ENCODE measurements around the gene SLC12A7.

The SLC12A7 gene

DNA sequence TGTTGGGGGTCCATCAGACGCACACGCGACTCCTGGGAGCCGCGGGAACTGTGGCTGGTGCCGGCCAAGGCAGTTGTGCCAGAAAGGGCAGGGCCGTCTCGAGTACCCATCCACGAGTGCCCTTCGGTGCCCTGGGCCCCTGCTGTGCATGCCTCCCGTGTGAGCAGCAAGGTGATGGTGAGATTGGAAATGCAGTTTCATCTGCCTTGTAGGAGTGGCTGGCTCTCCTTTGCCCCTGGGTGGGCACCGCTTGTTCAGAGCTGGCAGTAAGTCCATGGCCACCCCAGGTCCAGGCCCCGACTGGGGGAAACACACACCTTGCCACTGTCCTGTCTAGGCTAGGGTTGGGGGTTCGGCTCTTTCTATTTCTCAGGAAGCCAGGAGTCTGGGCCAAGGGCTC, 97.5 kb downstream of the SLC12A7 start:
- no peak for DNase-seq

DNA sequence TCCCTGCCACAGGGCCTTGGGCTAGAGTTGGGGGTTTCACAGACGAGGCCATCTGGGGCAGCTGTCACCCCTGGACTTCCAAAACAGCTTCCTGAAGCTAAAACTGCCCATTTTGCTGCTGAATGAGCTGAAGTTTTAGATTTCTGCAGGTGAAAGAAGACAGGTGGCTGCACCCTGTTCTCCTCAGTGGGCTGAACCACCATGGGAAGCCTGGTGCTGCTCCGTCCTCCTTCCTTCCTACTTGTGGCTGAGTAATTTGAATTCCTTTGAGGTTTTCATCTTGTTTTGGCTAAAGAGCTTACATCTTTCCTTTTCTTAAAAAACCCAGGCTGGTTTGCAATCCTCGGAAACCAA, 97.9 kb downstream of the SLC12A7 start:
- no peak for DNase-seq

DNA sequence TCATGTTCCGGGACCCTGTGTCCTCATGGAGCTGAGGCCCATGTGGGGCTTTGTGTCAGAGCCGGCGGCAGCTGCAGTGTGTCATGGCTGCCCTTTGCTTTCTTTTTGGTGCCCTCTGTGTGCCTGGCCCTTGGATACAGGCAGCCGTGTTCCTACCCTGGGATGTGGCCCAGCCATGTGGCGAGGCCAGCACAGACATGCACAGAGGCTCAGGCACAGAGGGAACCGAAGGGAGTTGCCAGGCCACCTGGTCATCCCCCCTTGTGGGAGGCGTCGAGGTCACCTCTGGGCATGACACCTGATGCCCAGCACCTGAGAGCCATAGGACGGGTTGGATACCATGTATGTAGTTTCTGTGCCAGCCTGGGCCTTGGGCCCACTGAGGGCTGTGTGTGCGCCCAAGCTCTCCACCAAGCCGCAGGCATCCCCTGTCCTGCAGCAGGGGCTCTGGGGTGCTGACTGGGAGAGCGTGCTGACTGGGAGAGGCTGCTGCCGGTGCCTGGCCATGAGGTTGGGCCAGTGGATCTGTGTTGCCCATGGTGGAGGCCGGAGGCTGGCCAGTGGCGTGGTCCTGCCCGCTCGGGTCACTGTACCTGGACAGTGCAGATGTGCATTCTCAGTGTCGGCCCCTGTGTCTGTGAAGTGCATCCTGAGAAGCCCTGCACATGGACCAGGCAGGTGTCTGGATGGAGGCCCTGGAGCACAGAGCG, 98.5 kb downstream of the SLC12A7 start:
- no peak for DNase-seq

DNA sequence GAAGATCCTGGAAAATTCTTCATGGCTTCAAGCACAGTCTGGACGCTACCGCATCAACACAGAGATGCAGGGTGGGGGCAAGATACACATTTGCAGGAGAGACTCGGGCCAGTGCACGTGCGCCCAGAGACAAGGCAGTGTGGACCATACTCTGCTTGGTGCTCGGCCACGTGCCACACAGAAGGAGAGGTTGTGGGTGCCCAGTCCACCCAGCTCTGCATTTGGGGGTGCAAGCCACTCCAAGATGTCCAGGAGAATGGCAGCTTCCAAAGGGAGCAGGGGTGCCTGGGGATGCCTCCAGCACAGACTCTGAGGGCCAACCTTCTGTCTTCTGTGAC, 99.0 kb downstream of the SLC12A7 start:
- no peak for DNase-seq

DNA sequence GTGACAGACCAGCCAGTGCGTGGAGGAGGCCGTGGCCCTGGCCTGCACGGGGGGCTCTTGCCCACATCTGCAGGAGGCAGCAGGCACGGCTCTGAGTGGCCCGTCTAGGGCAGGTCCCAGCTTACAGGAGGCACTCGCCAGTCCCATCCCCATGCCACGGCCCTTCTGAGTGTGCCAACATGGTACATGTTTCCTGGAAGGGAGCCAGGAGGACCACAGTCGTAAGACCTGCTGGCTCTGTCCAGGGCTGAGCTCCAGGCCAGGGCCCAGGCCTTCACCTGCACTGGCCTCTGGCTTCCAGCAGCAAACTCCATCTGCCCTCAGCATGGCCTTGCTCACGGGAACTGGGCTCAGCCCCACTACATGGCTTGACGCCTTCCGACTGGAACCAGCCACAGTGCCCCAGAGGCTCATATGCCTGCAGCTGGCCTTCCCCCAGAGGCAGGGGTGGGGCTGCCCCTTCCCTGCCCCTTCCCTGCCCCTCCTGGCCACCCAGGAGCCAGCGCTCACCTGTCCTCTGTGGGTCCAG, 99.5 kb downstream of the SLC12A7 start:
- no peak for DNase-seq

DNA sequence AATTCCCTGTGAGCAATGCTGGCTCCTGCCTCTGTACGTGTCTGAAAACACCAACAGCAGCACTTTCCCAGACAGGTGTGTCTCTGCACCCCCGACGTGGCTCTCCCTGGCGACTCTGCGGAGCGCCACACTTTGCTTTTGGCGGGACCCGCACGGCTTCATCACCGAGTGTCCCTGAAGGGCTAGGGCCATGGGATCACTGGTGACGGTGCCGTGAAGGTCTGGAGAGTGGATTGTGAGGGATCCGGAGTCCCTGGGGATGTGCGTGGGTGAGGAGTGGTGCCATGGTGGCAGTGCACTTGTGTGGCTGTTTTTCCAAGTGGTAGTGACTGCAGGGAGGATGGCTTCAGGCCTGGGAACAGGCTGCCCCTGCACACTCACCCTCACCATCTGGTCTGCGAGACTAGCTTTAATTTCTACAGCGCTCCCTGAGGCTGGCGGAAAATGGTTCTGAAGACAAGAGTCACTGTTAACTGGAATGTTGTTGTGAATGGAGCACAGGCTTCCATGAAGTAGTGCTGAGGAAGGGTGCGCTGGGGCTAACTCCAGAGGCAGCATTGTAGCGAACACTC, 100.0 kb downstream of the SLC12A7 start:
- no peak for DNase-seq

DNA sequence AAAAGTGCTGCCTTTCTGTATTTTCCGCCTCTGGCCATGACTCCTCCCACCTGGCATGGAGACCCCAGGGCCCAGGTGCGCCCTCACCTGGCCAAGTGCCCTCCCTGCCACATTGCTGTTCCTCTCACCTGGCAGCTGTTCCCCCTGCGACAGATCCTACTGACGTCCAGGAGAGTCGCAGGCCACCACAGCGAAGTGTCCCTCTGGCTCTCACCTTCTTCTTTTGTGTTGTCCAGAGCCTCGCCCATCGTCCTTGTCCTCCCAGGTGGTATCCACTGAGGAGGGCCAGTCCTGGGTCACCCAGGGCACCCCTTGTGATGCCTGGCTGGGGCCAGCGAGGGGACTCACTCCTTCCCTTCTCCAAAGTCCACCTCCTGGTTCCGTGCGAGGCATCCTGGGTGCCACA, 100.6 kb downstream of the SLC12A7 start:
- DNase-seq = peak; percentile 57 to 67

DNA sequence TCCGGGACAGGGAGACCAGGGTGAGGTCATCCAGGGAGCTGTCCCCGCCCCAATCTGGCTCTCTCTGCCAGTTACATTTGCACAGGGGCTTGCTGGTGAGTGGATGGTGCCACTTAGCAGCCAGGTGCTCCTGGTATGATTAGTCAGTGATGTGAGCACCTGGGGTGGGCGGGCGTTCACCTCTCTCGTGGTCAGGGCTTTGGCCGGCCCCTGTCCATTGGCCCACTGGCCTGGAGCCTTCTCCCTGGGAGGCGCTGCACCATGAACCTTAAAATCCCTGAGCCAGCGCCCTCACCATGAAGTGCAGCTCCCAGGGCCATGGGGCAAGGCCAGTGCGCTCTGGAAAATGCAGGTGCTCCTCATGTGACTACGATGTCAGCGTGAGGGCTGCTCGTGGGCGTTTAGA, 101.2 kb downstream of the SLC12A7 start:
- no peak for DNase-seq

DNA sequence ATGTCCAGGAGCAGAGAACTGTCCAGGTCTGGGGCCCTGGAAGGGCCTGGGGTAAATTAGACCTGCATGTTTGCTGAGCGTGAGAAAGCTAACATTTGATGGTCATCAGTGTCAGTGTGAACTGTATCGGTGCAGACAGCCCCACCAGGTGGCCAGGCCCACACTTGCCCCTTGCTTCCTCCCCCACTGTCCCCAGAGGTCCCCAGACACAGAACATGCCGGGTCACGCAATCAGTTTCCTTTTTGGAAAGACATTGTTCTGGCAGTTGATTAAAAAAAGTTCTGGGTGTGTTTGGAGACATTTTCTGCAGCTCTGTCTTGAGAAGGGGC, 101.7 kb downstream of the SLC12A7 start:
- DNase-seq = no peak

DNA sequence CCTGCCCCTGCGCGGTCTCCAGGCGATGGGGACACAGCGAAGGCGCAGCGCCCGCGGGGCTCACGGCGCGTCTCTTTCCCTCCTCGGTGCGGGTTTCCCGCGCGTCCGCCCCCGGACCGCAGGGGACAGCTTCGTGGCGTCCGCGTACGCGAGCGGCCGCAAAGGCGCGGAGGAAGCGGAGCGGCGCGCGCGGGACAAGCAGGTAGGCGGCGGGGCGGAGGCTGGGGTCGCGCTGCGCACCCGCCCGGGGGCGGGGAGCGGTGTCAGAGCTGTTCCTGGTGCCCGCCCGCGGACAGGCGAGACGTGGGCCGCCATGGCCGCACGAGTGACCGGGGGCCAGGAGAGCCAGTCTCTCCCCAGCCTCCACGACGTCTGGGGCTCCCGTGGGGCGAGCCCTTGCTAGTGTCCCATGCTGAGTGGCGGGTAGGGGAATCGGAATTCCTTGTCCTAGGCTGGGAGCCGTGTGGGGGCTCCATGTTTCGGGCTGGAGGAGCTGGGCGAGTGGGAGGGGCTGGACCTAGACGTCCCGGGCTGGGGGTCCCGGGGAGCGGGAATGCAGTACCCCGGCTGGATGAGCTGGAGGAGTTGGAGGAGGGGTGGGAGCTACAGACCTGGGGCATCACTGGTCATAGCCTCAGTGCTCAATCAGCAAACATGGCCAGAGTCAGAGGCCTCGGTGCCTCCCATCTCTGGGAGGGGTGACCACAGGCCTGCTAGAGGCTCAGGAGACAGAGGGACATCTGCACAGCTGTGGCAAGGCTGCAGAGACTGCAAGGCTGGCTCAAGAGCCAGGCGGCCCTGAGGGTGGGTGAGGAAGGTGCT, 102.3 kb downstream of the SLC12A7 start:
- no peak for DNase-seq

DNA sequence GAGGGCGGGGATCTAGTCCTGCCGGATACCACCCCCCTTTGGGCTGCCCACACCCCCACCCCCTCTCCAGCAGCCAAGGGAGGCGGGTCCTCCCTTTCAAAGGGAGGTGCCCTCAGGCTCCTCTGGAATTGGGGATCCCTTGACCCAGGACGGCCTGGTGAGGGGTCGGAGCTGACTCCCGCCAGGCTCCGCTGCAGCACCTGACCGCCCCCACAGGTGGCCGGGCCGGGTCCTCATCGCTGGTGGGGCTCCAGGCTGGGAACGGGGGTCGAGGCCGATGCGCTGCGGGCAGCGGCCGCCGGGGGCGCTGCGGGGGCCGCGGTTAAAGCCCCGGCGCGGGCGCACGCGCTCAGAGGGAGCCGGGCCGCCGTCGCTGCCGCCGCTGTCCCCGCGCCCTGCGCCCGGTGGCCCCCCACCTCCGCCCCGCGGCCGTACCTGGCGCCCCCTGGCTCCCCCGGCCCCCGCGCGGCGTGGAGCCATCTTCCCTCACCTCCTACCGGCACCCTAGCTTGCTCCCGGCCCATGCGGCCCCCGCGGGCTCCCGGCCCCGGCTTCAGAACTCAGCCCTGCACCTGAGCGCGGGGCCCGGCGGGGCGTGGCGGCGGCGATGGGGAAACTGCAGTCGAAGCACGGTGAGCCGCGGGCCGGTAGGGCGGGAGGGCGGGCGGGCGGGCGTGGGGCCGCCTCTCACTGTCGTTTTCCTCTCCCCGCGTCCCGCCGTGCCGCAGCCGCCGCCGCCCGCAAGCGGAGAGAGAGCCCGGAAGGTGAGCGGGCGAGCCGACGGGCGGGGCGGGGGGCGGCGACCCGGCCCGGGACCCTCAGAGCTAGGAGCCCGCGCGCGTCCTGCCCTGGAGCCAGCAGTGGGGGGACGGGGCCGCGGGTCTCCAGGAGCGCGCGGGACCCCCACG, 103.2 kb downstream of the SLC12A7 start, which contains the start of gene NKD2:
Gene NKD2 (plus strand): TSS at position 352 of the 908 bp plus-strand sequence. CDS start 256 bp downstream, at position 608.
- peak; percentile 40 to 49 for DNase-seq

DNA sequence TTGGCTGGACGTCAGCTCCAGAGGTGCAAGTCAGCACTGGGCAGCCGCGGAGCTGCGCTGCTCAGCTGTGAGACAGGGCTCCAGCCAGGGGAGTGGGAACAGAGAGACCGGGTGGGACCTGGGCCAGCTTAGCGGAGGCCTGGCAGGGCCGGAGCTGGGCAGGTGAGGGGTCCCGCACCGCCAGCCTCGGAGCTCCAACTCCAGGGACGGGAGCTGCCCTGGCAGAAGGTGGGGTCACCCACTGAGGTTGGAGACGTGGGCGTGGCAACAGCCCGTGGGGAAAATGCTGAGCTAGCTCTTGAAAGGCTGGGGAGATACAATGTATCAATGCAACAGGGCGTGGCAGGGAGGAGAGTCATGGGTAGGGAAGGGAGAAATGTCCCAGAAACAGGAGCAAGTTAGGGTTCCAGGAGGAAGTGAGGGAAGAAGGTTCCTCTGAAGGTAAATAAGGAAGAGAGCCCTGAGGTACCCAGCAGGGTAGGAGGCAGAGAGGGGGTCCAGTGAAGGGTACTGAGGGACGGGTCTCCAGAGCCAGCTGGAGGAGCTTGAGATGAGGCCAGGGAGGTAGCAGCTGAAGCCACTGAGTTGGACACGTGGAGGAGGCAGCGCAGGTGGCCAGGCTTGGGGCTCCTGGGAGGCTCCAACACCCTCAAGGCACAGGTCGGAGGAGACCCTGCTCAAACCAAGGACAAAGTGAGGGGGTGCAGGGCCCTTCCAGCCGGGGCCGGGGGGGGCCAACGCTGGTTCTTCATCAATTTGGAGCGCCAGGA, 104.0 kb downstream of the SLC12A7 start:
- no peak for DNase-seq

DNA sequence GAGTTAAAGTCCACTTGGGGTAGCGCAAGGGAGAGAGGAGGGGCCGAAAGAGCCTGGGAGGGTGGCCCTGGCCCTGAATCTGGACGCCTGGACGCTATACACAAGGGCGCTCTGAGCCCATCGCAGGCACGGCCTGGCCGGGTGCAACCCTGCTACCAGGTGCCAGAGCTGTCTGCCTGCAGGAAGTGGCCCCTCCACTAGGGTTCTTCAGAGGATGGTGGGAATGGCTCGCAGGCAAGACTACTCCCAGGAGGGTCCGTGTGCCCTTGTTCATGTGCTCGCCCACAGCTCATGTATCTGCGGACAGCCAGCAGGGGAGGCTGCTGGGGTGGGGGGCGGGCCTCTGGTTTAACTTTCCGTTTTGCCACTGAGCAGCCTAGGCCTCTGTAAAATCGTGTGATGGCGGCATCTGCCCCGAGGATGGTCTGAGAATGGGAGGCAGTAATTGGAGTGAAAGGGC, 104.6 kb downstream of the SLC12A7 start:
- DNase-seq = no peak

DNA sequence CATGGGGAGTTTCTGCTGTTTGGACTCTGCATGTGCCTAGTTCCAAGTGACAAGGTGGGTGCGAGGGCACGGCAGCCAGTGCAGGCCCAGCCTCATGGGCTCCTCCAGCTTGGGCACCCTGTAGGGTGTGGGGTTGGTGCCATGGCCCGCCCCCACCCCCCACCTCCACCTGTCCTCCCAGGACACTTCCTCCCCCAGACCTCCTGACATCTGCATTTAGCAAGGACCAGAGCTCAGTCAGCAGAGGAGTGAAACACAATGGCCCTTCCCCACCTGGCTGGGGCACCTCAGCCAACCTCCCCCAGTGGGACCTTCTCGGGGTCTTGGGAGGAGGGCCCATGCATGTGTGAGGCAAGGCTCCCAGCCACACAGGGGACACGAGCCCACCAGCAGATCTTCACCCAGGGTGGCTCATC, 105.2 kb downstream of the SLC12A7 start:
- no peak for DNase-seq

DNA sequence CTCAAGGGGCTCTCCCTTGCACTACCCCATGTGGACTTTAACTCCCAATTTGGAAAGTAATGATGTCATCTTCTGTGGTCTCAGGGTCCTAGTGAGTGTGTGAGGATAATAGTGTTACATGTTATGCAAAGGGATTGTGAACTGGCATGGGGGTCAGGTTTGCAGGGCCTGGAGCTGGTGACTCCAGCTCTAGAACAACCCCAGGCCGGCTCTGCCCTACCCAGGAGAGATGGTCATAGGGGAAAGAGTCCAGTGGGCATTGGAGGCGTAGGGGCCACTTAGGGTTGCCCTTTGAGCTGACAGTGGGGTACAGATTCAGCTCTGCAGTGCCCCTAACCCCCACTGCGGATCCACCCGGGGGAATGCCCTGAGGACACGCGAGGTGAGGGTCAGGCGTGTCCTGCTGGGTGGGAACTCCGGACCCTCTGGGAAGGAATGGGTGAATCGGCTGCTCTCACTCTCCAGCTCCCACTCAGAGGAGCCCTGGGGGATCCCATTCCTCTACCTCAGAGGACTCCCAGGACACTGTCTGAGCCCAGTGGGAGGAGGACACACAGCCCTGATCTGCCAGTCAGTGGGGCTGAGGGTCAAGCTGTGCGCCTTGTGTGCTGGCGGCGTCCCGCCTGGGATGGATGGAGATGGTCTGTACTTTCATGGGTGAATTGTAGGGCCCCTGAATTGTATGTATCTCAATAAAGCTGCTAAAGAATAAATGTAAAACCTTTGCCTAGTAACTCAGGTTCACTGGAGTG, 105.8 kb downstream of the SLC12A7 start:
- no peak for DNase-seq

DNA sequence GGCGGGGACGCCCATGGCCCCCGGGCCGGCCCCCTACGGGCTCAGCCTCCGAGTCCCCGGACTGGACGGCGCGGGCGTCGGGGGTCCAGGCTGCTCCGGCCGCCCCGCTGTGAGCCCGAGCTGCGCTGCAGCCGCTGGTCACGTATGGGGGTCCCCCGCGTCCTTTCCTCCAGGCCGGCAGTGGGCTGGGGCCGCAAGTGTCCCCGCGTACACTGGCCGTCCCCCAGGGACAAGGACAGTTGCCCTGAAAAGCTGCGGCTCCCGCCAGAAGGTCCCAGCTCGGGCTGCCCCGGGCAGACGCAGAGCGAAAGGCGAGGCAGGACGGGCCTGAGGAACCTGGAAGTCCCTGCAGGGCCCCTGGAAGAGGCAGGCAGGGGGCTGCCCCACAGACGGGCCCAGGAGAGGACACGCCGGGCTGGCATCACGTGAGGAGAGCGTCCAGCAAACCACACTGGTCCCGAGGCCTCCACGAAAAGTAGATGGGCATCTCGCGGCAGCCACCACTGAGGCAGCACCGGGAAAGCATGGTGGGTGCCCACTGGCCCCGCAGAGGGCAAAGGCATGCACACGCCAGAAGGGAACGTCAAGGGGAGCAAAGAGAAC, 106.5 kb downstream of the SLC12A7 start:
- DNase-seq = no peak

DNA sequence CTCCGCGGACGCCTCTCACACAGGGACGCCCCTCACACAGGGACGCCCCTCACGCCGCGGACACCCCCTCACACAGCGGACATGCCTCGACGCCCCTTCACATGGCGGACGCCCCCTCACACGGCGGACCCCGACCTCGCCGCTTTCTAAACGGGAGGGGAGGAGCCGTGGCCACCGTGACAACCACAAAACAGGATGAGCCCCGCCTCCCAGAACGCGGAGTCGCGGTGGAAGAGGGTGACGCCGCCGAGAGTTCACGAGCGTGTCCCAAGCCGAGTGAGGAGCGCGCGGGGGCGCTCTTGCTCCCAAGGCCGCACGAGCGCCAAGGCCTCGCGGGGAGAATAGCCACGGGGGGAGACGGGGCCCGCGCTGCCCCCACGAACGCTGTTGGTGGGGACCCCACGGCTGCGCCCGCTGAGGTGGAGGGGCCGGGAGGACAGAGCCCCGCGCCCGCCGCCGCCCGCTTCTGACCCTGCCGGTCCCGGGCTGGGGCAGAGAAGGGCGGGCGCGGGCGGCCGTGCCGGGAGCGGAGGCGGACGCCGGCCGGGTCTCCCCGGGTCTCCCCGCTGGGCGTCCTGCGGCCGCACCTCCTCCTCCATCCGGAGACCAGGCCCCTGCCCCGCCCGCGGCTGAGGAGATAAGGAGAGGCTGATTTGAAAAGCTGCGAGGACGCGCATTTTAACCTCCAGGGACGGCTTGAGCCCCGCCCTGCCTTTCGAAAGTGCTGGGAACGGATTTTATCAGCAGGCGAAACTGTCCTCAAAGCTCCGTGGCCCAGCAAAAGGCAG, 107.2 kb downstream of the SLC12A7 start:
- DNase-seq = peak; percentile 43 to 58

DNA sequence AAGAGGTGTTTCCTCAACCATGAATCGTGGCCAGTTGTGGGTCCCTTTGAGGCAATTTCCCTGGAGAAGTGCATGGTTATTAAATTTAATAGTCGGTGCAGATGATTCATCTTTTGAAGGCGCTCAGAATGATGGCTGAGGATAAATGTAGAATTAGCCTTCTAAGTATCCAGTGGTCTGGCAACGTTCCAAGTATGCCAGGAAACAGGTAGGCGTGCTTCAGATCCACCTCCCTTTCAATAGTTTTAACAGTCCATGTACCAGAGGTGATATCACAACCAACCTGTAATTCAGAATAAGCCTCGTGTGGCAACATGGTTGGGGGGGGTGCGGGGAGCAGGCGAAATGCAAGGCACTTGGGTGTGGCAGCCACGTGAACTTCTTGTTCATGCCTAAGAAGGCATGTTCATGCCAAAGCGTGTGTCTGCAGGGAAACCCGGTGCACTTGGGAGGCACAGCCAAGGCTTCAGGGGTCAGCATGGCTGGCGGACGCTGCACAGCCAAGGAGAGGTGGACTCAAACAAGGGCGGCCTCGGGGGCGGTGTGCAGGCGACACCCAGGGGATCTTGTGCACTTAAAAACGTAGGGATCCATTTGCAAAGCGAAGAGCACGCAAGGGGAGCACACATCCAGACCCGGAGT, 108.4 kb downstream of the SLC12A7 start:
- peak; percentile 21 to 34 for DNase-seq

DNA sequence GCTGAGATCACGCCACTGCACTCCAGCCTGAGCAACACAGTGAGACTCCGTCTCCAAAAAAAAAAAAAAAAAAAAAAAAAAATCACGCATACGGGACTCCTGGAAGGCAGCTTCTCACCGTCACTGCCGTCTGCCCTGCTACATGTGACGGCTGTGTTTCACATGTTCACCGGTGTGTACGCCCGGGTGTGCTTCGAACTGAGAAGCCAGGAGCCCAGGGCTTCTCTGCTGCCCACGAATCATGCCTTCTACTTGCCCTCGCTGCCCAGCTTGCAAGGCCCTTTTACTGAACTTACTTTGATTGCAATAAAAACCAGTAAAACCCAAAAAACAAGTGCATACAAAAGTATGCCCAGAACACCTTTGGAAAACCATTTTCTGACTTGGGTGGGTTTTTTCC, 109.0 kb downstream of the SLC12A7 start:
- peak in 1 of 2 experiments; percentile 1 for DNase-seq

DNA sequence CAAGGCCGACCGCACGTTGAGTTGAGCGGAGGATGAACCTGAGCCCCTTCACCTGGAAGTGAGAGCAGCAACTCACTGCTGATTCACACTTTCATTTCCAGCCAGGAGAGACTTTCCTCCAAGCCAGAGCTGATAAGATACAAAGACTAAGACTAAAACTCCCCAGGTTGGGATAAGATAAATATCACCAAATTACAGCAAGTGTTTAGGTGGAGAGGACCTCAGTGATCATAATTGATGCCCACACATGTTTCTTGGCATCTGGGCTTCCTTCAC, 109.7 kb downstream of the SLC12A7 start:
- no peak for DNase-seq

All from activated CD4-positive, alpha-beta T cell treated with anti-CD3 and anti-CD28 coated beads, Interleukin-2, amount 50 U/mL, for 48 hours (primary cell).